Neural cell (in vitro differentiated cells): ENCODE measurements around the gene PRKAG2. TPM values are rescaled to one million over a fixed set of nuclear protein-coding genes. Genes with fewer than 3 reads are reported as not detected.

Experiments
- H2AFZ ChIP-seq: fragments of 200-600, 300-800 bp; sonication (generic), shearing (Covaris generic); 2 replicates; pipeline ENCODE4 v1.6.0; 2014; ENCODE audit warnings: low read depth, mild to moderate bottlenecking, antibody characterized with exemption, low read length, moderate library complexity
- H3F3A ChIP-seq: fragments of 200-600 bp; shearing (Covaris generic); 2 replicates; pipeline ENCODE4 v1.6.1; 2016; ENCODE audit warnings: mild to moderate bottlenecking, moderate library complexity, mixed read lengths, antibody characterized with exemption, low read length; ENCODE audit not compliant: insufficient read depth, poor library complexity, severe bottlenecking
- H3K27ac ChIP-seq: fragments of 200-600, 300-800 bp; sonication (generic), shearing (Covaris generic); 2 replicates; pipeline ENCODE4 v1.5.1; 2014; ENCODE audit warnings: mild to moderate bottlenecking, low read length, moderate library complexity
- H3K27me3 ChIP-seq: fragments of 300-800, 200-600 bp; sonication (generic), shearing (Covaris generic); 2 replicates; pipeline ENCODE4 v1.6.0; 2014; ENCODE audit warnings: mild to moderate bottlenecking, low read depth, low read length, moderate library complexity; ENCODE audit not compliant: insufficient read depth
- H3K36me3 ChIP-seq: fragments of 300-800, 200-600 bp; sonication (generic), shearing (Covaris generic); 2 replicates; pipeline ENCODE4 v1.5.1; 2014; ENCODE audit warnings: mild to moderate bottlenecking, antibody characterized with exemption, low read length, moderate library complexity; ENCODE audit not compliant: insufficient read depth
- H3K4me2 ChIP-seq: fragments of 300-800, 200-600 bp; sonication (generic), shearing (Covaris generic); 2 replicates; pipeline ENCODE4 v1.6.0; 2014; ENCODE audit warnings: mild to moderate bottlenecking, low read length
- H3K4me3 ChIP-seq: fragments of 300-800, 200-600 bp; sonication (generic), shearing (Covaris generic); 2 replicates; pipeline ENCODE4 v1.5.1; 2014; ENCODE audit warnings: mild to moderate bottlenecking, low read length, moderate library complexity
- H3K79me2 ChIP-seq: fragments of 200-600 bp; shearing (Covaris generic); replicated peaks from 2 replicates; pipeline ENCODE4 v1.6.0; 2014; ENCODE audit warnings: mild to moderate bottlenecking, low read length, moderate library complexity; ENCODE audit not compliant: insufficient read depth
- H3K9ac ChIP-seq: fragments of 300-800, 200-600 bp; sonication (generic), shearing (Covaris generic); 2 replicates; pipeline ENCODE4 v1.6.1; 2016; ENCODE audit warnings: mild to moderate bottlenecking, low read length, mixed read lengths
- H3K9me2 ChIP-seq: fragments of 200-600 bp; shearing (Covaris generic); 2 replicates; pipeline ENCODE4 v1.6.1; 2016; ENCODE audit warnings: mild to moderate bottlenecking, low read length, mixed read lengths; ENCODE audit not compliant: insufficient read depth
- H3K9me3 ChIP-seq: fragments of 200-600, 300-800 bp; sonication (generic), shearing (Covaris generic); 2 replicates; pipeline ENCODE4 v1.6.1; 2016; ENCODE audit warnings: mild to moderate bottlenecking, mixed run types, low read length, moderate library complexity, mixed read lengths
- H4K20me1 ChIP-seq: fragments of 200-600 bp; shearing (Covaris generic); 2 replicates; pipeline ENCODE4 v1.6.1; 2016; ENCODE audit warnings: mild to moderate bottlenecking, mixed run types; ENCODE audit not compliant: insufficient read depth
- CTCF ChIP-seq: fragments of 450-650 bp; IDR thresholded peaks from 2 replicates; pipeline ENCODE4 v1.5.1; 2014; ENCODE audit warnings: antibody characterized with exemption, mild to moderate bottlenecking, moderate library complexity; ENCODE audit not compliant: poor library complexity, severe bottlenecking
- EP300 ChIP-seq: fragments of 450-650 bp; conservative IDR thresholded peaks from 2 replicates; pipeline ENCODE4 v1.6.1; 2014; ENCODE audit warnings: antibody characterized with exemption, mild to moderate bottlenecking, moderate library complexity; ENCODE audit not compliant: poor library complexity, severe bottlenecking
- EZH2 ChIP-seq: fragments of 200-600, 300-800 bp; shearing (Covaris generic), sonication (generic); IDR thresholded peaks from 2 replicates; pipeline ENCODE4 v1.6.1; 2014; ENCODE audit warnings: antibody characterized with exemption, low read length, borderline replicate concordance, mild to moderate bottlenecking; ENCODE audit not compliant: insufficient read depth, poor library complexity, severe bottlenecking
- MXI1 ChIP-seq: fragments of 450-650 bp; conservative IDR thresholded peaks from 2 replicates; pipeline ENCODE4 v1.6.1; 2014; ENCODE audit warnings: antibody characterized with exemption, mild to moderate bottlenecking; ENCODE audit not compliant: poor library complexity, severe bottlenecking
- POLR2AphosphoS5 ChIP-seq: IDR thresholded peaks from 2 replicates; pipeline ENCODE4 v1.6.1; 2012
- RAD21 ChIP-seq: fragments of 450-650 bp; conservative IDR thresholded peaks from 2 replicates; pipeline ENCODE4 v1.6.1; 2014; ENCODE audit warnings: antibody characterized with exemption, mild to moderate bottlenecking, moderate library complexity
- REST ChIP-seq: IDR thresholded peaks from 2 replicates; pipeline ENCODE4 v1.6.1; 2012; ENCODE audit warnings: borderline replicate concordance
- SMC3 ChIP-seq: fragments of 450-650 bp; conservative IDR thresholded peaks from 2 replicates; pipeline ENCODE4 v1.6.1; 2014; ENCODE audit warnings: antibody characterized with exemption, mild to moderate bottlenecking, moderate library complexity; ENCODE audit not compliant: poor library complexity
- TAF1 ChIP-seq: IDR thresholded peaks from 2 replicates; pipeline ENCODE4 v1.6.1; 2012; ENCODE audit warnings: low read depth
- polyA plus RNA-seq: library from polyadenylated mRNA; depleted of rRNA; stranded (reverse); fragments of >200 nt; gene quantifications from 2 replicates; pipeline ENCODE4 v1.2.3, GENCODE V29; 2014

Gene PRKAG2
- polyA plus RNA-seq, 1 donor from 2014 or later: 22.9 TPM

- Histone ChIP-seq H3K79me2 (no peaks in the 10 kb centered on the region), H3K9me2 (no peaks in the 10 kb centered on the region), H3K36me3 (no peaks in the 10 kb centered on the region), H2AFZ (no peak overlapping the region), H3K9me3 (no peaks in the 10 kb centered on the region), H3K27ac (no peak overlapping the region), H3K4me3 (no peak overlapping the region), H4K20me1 (no peaks in the 10 kb centered on the region), H3K27me3 (no peaks in the 10 kb centered on the region), H3F3A (no peaks in the 10 kb centered on the region), H3K9ac (no peak overlapping the region), H3K4me2 (no peak overlapping the region)
- TF ChIP-seq SMC3 (no peak), EP300 (no peak), TAF1 (no peak), REST (no peak), MXI1 (no peak), EZH2 (no peak), POLR2AphosphoS5 (no peak), RAD21 (no peak), CTCF (no peak)
These were observed 15.0 kb downstream of the PRKAG2 start for GRCh38 chr7:151861881-151862280.

- H3K9me2 ChIP-seq: no peaks in the 10 kb centered on the region
- no peaks in the 10 kb centered on the region for H3K79me2 ChIP-seq
- TF ChIP-seq REST (no peak), SMC3 (no peak), EP300 (no peak), CTCF (no peak), POLR2AphosphoS5 (no peak), RAD21 (no peak), TAF1 (no peak), EZH2 (no peak), MXI1 (no peak)
- no peaks in the 10 kb centered on the region for H3K36me3 ChIP-seq
- no peak overlapping the region for H3K4me2 ChIP-seq
- no peaks in the 10 kb centered on the region for H3F3A ChIP-seq
- no peak overlapping the region for H3K9ac ChIP-seq
- no peaks in the 10 kb centered on the region for H4K20me1 ChIP-seq
- no peaks in the 10 kb centered on the region for H3K9me3 ChIP-seq
- no peaks in the 10 kb centered on the region for H3K27me3 ChIP-seq
- no peak overlapping the region for H3K4me3 ChIP-seq
- no peak overlapping the region for H3K27ac ChIP-seq
- H2AFZ ChIP-seq: no peak overlapping the region
These were observed 16.1 kb downstream of the PRKAG2 start for GRCh38 chr7:151860771-151861170.
